NCI-H2107 treated with DMSO at 0.1 percent for 48 hours (cell line): Measurements from ENCODE around the gene WAPL.
"Not testable (repeated sequence)": the region's sequence is repeated elsewhere in the genome, so short reads cannot be mapped to it uniquely, and the experiment has no call there.

Experiments used
- DNase-seq: peaks from one replicate; lab custom pipeline; 2025; ENCODE audit not compliant: unreplicated experiment; lab: John Stamatoyannopoulos, UW

The WAPL gene

GRCh38 chr10:86525713-86526112 is 4.1 kb upstream of the WAPL start:
- not testable (repeated sequence) for DNase-seq

DNA sequence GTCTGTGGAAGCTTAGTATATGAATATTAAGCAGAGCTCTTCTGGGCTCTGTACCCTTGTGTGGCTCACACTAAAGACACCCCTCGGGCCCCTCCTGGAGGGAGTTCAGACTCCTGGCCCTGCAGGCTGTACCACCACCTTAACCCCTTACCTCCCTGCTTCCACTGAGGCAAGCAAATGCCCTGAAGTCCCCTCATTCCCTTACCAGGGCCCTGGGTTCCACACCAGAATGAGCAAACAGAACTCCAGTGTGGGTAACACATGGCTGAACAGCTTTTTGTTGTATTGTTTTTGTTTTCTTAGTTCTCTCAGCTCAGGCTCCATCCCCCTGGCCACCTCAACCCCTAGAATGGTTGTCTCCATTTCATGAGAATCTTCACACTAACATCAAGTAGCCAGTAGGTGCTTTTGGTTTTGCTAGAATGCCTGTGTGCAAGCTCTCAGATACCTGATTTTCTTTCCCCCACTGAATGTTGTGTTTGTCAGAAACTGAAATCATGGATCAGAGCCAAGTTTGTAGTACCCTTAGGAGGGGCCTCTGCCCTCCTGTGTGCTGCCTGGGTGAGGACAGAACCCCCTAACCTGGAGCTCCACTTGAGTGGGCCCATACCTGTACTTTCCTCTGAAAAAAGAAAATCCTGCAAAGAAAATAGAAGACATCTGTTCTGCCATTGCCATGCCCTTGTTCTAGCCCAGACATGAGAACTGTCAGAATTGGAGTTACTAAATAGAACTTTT is 2.8 kb upstream of the WAPL start:
- DNase-seq = no peak

- DNase-seq = no peak
Measured at GRCh38 chr10:86523348-86523747, 1.8 kb upstream of the WAPL start.

- no peak for DNase-seq
Measured at GRCh38 chr10:86522510-86522855, 891 bp upstream of the WAPL start.

DNA sequence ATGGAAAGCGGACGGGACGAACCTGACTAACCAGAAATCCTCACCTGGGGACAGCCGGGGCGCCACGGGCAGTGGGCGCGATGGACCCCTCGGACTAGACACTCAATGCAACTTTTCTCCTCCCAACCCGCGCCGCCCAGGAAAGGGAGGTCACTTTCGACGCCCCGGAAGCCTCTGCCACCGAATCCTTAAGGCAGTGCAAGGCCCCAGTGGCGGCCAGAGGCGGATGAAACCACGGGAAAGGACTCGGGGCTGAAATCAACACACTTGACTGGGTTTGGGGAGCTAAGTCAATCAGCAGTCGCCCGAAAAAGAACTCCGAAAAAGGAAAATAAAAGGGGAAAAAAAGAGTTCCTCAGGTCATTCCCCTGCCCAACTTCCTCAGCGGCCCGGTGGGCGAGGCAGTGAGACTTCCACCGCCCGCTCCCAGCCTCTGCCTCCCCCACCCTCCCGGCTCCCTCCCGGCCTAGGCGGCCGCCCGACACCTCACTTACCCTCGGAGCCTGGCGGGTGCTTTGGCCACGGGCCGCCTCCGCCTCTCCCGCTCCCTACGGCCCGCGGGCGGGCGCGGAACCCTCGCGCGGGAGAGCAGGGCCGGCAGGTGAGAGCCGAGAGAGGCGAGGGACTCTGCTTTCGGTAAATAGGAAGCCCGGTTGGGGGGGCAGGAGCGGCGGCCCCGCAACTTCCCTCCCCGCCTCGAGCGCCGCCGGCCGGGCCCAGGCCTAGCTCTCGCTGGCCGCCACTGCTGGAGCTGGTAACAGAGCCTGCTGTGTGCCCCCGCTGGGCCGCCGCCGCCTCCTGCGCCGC is 518 bp downstream of the WAPL start:
- DNase-seq = peak; percentile 14

DNA sequence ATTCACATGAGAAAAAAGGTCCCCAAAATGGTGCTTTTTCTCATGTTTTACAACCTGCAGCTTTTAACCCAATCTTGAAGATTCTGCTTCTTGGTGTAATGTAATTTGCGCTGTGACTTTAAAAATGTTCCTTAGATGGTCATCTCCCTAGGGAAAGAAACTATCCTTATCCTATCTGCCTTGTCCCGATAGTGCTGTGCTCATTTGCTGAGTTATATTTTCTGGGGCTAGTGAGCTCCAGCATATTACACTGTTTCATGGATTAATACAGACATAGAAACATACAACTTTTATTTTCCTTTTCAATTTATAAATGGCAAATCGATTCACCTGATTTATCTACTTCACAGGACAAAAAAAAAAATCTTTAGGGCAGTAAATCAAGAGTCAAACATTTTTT is 2.8 kb downstream of the WAPL start:
- no peak for DNase-seq

- no peak for DNase-seq
Measured at GRCh38 chr10:86512137-86512536, 9.5 kb downstream of the WAPL start.

DNA sequence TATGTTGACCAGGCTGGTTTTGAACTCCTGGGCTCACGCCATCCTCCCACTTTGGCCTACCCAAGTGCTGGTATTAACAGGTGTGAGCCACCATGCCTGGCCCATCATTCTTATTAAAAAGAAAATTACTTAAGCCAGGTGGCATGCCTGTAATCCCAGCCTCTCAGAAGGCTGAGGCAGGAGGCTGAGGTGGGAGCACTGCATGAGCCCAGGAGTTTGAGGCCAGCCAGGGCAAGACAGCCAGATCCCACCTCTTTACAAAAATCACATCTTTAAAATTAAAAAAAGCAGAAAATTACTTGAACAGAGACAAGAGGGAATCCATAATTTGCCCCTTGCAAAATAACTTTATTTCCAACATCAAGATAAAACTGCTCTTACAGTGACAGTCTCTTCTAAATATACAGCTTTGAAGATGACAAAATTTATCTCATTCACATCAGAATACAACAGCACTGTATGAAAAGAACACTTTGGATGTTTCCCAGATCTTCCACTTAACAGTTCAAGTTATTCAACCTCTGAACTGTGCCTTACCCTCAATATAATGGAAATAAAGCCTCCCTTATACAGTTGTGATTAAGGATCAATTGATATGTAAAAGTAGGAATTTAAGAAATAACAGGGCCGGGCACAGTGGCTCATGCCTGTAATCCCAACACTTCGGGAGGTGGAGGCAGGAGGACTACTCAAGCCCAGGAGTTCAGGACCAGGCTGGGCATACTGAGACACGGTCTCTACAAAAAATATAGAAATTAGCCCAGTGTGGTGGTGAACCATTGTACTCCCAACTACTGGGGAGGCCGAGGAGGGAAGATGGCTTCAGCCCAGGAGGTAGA is 10.3 kb downstream of the WAPL start:
- DNase-seq = no peak

GRCh38 chr10:86509145-86509544 is 12.4 kb downstream of the WAPL start:
- no peak for DNase-seq

GRCh38 chr10:86508217-86508616 is 13.4 kb downstream of the WAPL start:
- DNase-seq = no peak

- DNase-seq = no peak
Measured at GRCh38 chr10:86506499-86506898, 15.1 kb downstream of the WAPL start.

- no peak for DNase-seq
Measured at GRCh38 chr10:86506062-86506461, 15.5 kb downstream of the WAPL start.

- no peak for DNase-seq
Measured at GRCh38 chr10:86504510-86504909, 17.1 kb downstream of the WAPL start.

GRCh38 chr10:86500846-86501245 is 20.7 kb downstream of the WAPL start:
- no peak for DNase-seq

DNA sequence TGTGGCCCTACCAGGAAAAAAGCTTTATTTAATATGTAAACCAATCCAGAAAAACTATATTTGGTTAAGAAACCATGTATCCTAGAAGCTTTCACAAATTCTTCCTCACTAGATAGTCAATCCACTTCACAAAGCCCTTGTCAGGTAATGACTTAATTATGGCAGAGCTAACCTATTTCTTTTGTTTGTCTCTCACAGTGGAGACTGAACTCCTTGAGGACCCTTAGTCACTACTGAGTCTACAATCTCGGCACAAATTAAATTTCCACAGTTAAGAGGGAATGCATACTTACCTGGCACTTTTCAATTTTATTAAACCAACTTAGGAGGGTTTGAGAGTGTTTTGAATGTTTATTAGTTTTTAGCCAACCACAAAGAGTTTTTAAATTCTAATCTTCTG is 23.0 kb downstream of the WAPL start:
- DNase-seq = no peak

DNA sequence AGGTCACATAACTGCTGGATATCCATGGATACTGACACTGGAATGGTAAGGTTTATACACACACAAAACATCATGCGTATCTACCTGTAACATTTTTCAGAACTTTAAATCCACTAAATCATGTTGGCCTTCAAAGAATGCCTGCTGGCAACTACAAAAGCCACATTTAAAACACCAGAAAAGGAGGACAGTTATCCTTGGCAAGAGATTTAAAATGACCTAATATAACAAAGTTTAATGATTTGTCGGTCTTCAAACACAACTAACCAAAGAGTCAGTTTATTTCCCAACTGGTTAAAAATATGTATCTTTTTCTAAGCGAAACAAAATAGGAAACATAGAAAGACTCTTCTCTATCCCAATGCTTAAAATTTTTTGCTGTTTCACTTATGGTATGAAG is 24.0 kb downstream of the WAPL start:
- DNase-seq = no peak

DNA sequence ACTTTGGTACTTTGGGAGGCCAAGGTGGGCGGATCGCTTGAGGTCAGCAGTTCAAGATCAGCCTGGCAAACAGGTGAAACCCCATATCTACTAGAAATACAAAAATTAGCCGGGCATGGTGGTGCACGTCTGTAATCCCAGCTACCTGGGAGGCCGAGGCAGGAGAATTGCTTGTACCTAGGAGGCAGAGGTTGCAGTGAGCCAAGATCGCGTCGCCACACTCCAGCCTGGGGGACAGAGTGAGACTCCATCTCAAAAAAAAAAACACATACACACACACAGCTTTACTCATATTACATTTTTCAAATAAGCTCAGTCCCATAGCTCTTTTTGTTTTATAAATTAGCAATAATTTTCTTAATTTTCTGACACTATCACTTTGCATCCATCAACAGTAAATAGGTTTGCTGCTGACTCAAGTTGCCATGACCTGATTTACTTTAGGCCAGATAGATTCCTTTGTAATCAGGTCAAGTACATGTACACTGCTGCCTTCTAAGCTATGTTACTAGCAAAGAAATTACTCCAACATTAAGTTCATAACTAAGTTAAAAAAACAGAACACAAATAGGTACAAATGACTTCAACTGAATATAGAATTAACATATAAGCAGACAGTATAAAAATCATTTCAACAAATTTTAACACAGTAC is 31.5 kb downstream of the WAPL start:
- DNase-seq = no peak

DNA sequence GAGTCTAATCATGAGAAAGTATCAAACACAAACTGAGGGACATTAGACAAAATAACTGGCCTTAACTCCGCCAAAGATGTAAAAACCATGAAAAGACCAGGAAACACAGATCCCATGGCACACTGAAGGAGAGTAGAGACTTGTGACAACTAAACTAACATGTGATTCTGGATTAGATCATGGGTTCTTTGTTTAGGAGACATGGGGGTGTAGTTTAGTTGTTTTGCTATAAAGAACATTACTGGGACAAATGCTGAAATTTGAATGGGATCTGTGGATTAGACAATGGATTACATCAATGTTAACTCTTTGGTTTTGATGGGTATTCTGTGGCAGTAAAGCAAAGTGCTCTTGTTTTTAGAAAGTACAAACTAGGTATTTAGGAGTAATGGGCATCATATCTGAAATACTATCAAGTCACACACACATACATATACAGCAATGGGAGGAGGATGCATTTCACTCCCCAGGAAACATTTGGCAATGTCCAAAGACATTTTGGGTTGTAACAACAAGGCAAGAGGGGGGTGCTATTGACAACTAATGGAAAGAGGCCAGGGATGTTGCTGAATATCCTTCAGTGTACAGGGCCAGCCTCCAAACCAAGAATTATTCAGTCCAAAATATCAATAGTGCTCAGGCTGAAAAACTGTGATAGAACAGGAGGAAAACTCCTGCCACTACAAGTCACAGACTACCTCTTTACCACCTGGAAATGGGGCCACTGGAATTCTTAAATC is 32.4 kb downstream of the WAPL start:
- no peak for DNase-seq

DNA sequence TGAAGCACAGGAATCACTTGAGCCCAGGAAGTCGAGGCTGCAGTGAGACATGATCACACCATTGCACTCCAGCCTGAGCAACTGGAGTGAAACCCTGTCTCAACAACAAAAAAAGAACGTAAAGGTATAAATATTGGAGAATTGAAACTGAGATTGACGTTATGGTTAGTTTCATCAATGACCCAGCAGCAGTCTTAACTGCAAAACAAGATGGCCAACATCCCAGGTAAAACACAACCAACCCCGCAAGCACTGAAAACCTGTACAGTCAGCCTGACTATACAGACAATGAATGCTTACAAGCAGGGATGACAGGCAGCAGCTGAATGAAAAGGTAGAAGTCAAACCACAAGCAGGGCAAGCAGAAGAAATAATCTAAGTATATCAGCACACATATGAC is 34.7 kb downstream of the WAPL start:
- no peak for DNase-seq

GRCh38 chr10:86483664-86484063 is 37.9 kb downstream of the WAPL start:
- no peak for DNase-seq

DNA sequence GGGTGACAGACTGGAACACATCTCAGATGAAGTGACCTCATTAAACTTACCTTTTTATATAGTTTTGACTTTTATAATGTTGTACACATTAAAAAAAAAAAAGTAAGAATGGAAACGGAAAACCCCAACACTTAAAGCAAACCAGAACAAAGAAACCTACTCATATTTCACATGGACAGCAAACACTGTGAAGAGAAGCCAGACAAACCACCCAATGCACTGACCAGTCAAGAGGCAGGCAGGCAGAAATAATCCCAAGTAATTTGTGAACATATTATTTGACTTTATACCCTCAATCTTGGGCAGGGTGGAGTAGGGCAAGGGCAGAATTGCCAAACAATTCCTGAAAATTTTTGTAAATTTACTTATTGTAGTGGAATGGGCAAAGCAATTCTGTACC is 39.8 kb downstream of the WAPL start:
- DNase-seq = no peak
